PC-3 (cell line): ENCODE data around the gene DDX54. TPM values are rescaled to one million over a fixed set of nuclear protein-coding genes. Genes with fewer than 3 reads are reported as not detected.

Experiments used
- ATAC-seq: fragments of 200-7000 bp; cut with Tn5 transposase; 2 replicates; pipeline ENCODE4 v1.9.1; 2020; ENCODE audit warnings: mild to moderate bottlenecking, moderate library complexity
- BruUV-seq: library from RNA; stranded (reverse); fragments of 400-500 nt; replicated peaks from 2 replicates; lab custom pipeline; 2021; lab: Mats Ljungman, UMichigan
- CTCF ChIA-PET: fragments of 300-600 bp; sonication (Branson Sonifier 250); formaldehyde crosslinking; loops from one replicate; lab custom pipeline; 2022; ENCODE audit warnings: antibody characterized with exemption; lab: Charles Lee
- POLR2A ChIA-PET: fragments of 300-600 bp; sonication (Branson Sonifier 250); formaldehyde crosslinking; loops from one replicate; lab custom pipeline; 2022; ENCODE audit warnings: antibody characterized with exemption; ENCODE audit not compliant: unreplicated experiment; lab: Charles Lee
- DNase-seq: peaks from one replicate; pipeline ENCODE4 v3.0.0-alpha.2; 2015
- H2AFZ ChIP-seq: fragments of 300-600 bp; sonication (generic); 2 replicates; pipeline ENCODE4 v1.6.0; 2016; ENCODE audit warnings: antibody characterized with exemption, low read length
- H3F3A ChIP-seq: fragments of 300-600 bp; sonication (generic); one replicate; pipeline ENCODE4 v1.6.0; 2017; ENCODE audit warnings: antibody characterized with exemption, low read length, control low read depth, mild to moderate bottlenecking; ENCODE audit not compliant: unreplicated experiment
- H3K27ac ChIP-seq: fragments of 300-600 bp; sonication (generic); 2 replicates; pipeline ENCODE4 v1.5.1; 2016; ENCODE audit warnings: mild to moderate bottlenecking, low read length
- H3K27me3 ChIP-seq: fragments of 300-600 bp; sonication (generic); 2 replicates; pipeline ENCODE4 v1.6.1; 2016; ENCODE audit warnings: low read length, mixed read lengths
- H3K36me3 ChIP-seq: fragments of 300-600 bp; sonication (generic); 2 replicates; pipeline ENCODE4 v1.6.1; 2016; ENCODE audit warnings: low read depth, mixed run types, low read length, mixed read lengths
- H3K4me1 ChIP-seq: fragments of 300-600 bp; sonication (generic); 2 replicates; pipeline ENCODE4 v1.5.1; 2016; ENCODE audit warnings: low read length; ENCODE audit not compliant: insufficient read depth
- H3K4me2 ChIP-seq: fragments of 300-600 bp; sonication (generic); 2 replicates; pipeline ENCODE4 v1.6.0; 2016; ENCODE audit warnings: low read length
- H3K4me3 ChIP-seq: fragments of 300-600 bp; sonication (generic); 2 replicates; pipeline ENCODE4 v1.5.1; 2016; ENCODE audit warnings: mild to moderate bottlenecking, low read length, mixed read lengths
- H3K79me2 ChIP-seq: fragments of 300-600 bp; sonication (generic); 2 replicates; pipeline ENCODE4 v1.6.1; 2017; ENCODE audit warnings: low read length, mixed read lengths
- H3K9ac ChIP-seq: fragments of 300-600 bp; sonication (generic); 2 replicates; pipeline ENCODE4 v1.6.0; 2016; ENCODE audit warnings: mild to moderate bottlenecking, low read length
- H3K9me2 ChIP-seq: fragments of 300-600 bp; sonication (generic); replicated peaks from 2 replicates; pipeline ENCODE4 v1.6.1; 2016; ENCODE audit warnings: mixed run types, low read length, mixed read lengths
- H3K9me3 ChIP-seq: fragments of 300-600 bp; sonication (generic); 2 replicates; pipeline ENCODE4 v1.6.1; 2016; ENCODE audit warnings: low read length, mixed read lengths
- H4K20me1 ChIP-seq: fragments of 300-600 bp; sonication (generic); 2 replicates; pipeline ENCODE4 v1.6.1; 2016; ENCODE audit warnings: low read length, mixed read lengths
- EZH2 ChIP-seq: fragments of 300-600 bp; sonication (generic); IDR thresholded peaks from one replicate; pipeline ENCODE4 v1.6.1; 2017; ENCODE audit warnings: antibody characterized with exemption, mild to moderate bottlenecking, low read length; ENCODE audit not compliant: unreplicated experiment
- EZH2phosphoT487 ChIP-seq: fragments of 300-600 bp; sonication (generic); IDR thresholded peaks from 2 replicates; pipeline ENCODE4 v1.6.1; 2018; ENCODE audit warnings: mild to moderate bottlenecking, antibody characterized with exemption, low read length, borderline replicate concordance
- intact Hi-C: fragments of 100-400 bp; cut with micrococcal nuclease; formaldehyde crosslinking; loops from 2 replicates; pipeline ENCODE4 v1.9.0; 2023
- total RNA-seq: library from RNA; depleted of rRNA; stranded (reverse); fragments of >200 nt; gene quantifications from 2 replicates; pipeline ENCODE4 v1.2.3, GENCODE V29; 2014
- TF ChIP-seq, protein P1 (sequence below): fragments of 300-600 bp; sonication (generic); conservative IDR thresholded peaks from 2 replicates; pipeline ENCODE4 v1.5.1; 2017; ENCODE audit warnings: antibody characterized with exemption, low read depth, mild to moderate bottlenecking, low read length

Gene DDX54
- total RNA-seq, 1 experiment from 2014 or later: 158 TPM

DNA sequence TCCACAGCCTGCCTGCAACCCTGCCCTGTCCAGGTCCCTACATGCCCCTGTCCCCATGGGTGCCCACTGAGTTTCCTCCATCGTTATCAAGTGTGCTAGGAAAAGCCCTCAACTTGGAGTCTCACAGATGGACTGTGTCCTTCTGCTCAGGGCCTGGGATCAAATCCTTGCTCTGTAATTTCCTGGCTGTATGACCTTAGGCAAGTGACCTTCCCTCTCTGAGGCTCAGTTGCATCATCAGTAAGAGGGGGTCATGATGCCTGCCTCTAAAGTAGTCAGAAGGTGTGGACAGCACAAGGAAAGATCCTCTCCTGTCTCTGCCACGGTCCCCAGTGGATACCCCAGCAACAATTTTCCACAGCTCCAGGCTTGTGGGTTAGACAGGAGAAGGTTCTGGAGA is 71.9 kb downstream of the DDX54 start:
- intact Hi-C loops: no loop called here
- TF ChIP-seq, protein P1, sequence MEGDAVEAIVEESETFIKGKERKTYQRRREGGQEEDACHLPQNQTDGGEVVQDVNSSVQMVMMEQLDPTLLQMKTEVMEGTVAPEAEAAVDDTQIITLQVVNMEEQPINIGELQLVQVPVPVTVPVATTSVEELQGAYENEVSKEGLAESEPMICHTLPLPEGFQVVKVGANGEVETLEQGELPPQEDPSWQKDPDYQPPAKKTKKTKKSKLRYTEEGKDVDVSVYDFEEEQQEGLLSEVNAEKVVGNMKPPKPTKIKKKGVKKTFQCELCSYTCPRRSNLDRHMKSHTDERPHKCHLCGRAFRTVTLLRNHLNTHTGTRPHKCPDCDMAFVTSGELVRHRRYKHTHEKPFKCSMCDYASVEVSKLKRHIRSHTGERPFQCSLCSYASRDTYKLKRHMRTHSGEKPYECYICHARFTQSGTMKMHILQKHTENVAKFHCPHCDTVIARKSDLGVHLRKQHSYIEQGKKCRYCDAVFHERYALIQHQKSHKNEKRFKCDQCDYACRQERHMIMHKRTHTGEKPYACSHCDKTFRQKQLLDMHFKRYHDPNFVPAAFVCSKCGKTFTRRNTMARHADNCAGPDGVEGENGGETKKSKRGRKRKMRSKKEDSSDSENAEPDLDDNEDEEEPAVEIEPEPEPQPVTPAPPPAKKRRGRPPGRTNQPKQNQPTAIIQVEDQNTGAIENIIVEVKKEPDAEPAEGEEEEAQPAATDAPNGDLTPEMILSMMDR: no peak
- TF ChIP-seq EZH2 (no peak), EZH2phosphoT487 (no peak)
- ATAC-seq (no peak), DNase-seq (no peak)
- Histone ChIP-seq H3K79me2 (no peaks in the 10 kb centered on the region), H3K4me1 (no peaks in the 10 kb centered on the region), H3K9me3 (no peaks in the 10 kb centered on the region), H3K36me3 (no peaks in the 10 kb centered on the region), H3K27ac (no peak overlapping the region), H3K27me3 (no peaks in the 10 kb centered on the region), H2AFZ (no peak overlapping the region), H3K4me2 (no peak overlapping the region), H3K9ac (no peak overlapping the region), H3F3A (no peaks in the 10 kb centered on the region), H3K9me2 (no peaks in the 10 kb centered on the region), H4K20me1 (no peaks in the 10 kb centered on the region), H3K4me3 (no peak overlapping the region)
- ChIA-PET POLR2A (no interaction called here), CTCF (no interaction called here)
- BruUV-seq: no TSS peak

DNA sequence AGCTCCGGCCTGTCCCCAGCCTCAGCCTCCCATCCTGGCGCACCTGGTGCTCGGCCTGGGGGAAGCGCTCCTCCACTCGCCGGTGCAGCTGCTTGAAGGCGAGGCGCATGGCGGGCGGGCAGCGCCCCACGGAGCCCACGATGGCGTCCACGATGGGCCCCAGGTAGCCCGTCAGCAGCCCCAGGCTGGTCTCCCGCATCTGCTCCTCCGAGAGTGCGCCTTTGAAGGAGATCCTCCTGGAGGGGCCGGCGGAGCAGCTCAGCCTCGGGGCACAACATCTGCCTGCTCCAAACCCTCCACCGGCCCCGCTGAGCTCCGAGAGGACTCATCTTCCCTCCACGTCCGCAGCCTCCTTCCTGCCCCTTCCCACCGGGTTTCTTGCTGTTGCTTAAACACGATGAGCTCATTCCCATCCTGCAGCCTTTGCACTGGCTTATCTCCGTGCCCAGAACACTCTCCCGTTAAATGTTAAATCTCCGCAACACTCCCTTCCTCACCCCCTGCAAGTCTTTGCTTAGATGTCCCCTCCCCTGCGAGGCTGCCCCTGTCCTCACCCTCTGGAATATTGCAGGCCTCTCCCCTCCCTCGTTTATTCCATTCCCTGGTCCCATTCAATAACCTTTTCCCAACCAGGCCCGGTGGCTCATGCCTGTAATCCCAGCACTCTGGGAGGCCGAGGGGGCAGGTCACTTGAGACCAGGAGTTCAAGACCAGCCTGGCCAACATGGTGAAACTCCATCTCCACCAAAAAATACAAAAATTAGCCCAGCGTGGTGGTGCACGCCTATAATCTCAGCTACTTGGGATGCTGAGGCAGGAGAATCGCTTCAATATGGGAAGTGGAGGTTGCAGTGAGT is 73.0 kb downstream of the DDX54 start:
- H3K79me2 ChIP-seq: no peaks in the 10 kb centered on the region
- H3K27ac ChIP-seq: no peak overlapping the region
- no peak overlapping the region for H3K9ac ChIP-seq
- no peaks in the 10 kb centered on the region for H3K4me1 ChIP-seq
- ATAC-seq (no peak), DNase-seq (no peak)
- H3K4me3 ChIP-seq: no peak overlapping the region
- no peak overlapping the region for H2AFZ ChIP-seq
- no peaks in the 10 kb centered on the region for H4K20me1 ChIP-seq
- no peaks in the 10 kb centered on the region for H3K9me3 ChIP-seq
- H3K27me3 ChIP-seq: no peaks in the 10 kb centered on the region
- no TSS peak for BruUV-seq
- ChIA-PET POLR2A (no interaction called here), CTCF (no interaction called here)
- H3K4me2 ChIP-seq: no peak overlapping the region
- no peaks in the 10 kb centered on the region for H3K36me3 ChIP-seq
- H3F3A ChIP-seq: no peaks in the 10 kb centered on the region
- intact Hi-C loops: no loop called here
- H3K9me2 ChIP-seq: no peaks in the 10 kb centered on the region
- TF ChIP-seq EZH2 (no peak), EZH2phosphoT487 (no peak)
- TF ChIP-seq, protein P1: no peak

DNA sequence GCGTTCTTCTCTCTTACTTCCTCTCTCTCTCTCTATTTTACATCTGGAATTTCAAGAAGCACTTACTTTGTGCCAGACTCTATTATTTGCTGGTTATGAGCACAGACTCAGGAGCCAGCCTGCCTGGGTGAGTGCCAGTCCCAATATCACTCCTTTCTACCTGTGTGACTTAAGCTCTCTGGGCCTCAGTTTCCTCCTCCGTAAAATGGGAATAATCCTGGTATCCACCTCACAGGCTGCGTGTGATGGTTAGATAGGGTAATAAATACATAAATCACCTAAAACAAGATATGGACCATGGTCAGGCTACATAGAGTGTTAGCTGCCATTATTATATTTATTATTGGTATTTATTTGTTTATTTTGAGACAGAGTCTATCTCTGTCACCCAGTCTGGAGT is 74.0 kb downstream of the DDX54 start:
- no peak overlapping the region for H3K4me2 ChIP-seq
- ChIA-PET POLR2A (no interaction called here), CTCF (no interaction called here)
- DNase-seq (no peak), ATAC-seq (no peak)
- no peaks in the 10 kb centered on the region for H3F3A ChIP-seq
- intact Hi-C loops: no loop called here
- H4K20me1 ChIP-seq: no peaks in the 10 kb centered on the region
- H3K79me2 ChIP-seq: no peaks in the 10 kb centered on the region
- H3K27me3 ChIP-seq: no peaks in the 10 kb centered on the region
- no peaks in the 10 kb centered on the region for H3K36me3 ChIP-seq
- H2AFZ ChIP-seq: no peak overlapping the region
- no peak for TF ChIP-seq EZH2
- TF ChIP-seq EZH2phosphoT487: no peak
- TF ChIP-seq, protein P1: no peak
- no peak overlapping the region for H3K9ac ChIP-seq
- no peaks in the 10 kb centered on the region for H3K4me1 ChIP-seq
- H3K9me3 ChIP-seq: no peaks in the 10 kb centered on the region
- H3K4me3 ChIP-seq: no peak overlapping the region
- no TSS peak for BruUV-seq
- H3K27ac ChIP-seq: no peak overlapping the region
- H3K9me2 ChIP-seq: no peaks in the 10 kb centered on the region
